Smooth muscle cell (in vitro differentiated cells): ENCODE measurements around the gene HOTAIR. TPM values are rescaled to one million over a fixed set of nuclear protein-coding genes. Genes with fewer than 3 reads are reported as not detected.
A peak's percentile ranks its signal among the peaks of the same experiment; 100 is the strongest.

Experiments used
- DNase-seq: peaks from one replicate; lab custom pipeline; 2025; ENCODE audit not compliant: unreplicated experiment; lab: John Stamatoyannopoulos, UW
- H2AFZ ChIP-seq: fragments of 200-600 bp; sonication (generic); 2 replicates; pipeline ENCODE4 v1.6.0; 2016; ENCODE audit warnings: antibody characterized with exemption, low read depth, mild to moderate bottlenecking
- H3F3A ChIP-seq: fragments of 200-600 bp; sonication (generic); 2 replicates; pipeline ENCODE4 v1.6.0; 2017; ENCODE audit warnings: antibody characterized with exemption, low read depth
- H3K27ac ChIP-seq: fragments of 200-600 bp; sonication (generic); 2 replicates; pipeline ENCODE4 v1.5.1; 2016; ENCODE audit warnings: low read depth, mild to moderate bottlenecking
- H3K27me3 ChIP-seq: fragments of 200-600 bp; sonication (generic); 2 replicates; pipeline ENCODE4 v1.6.1; 2016; ENCODE audit warnings: low read depth, mild to moderate bottlenecking
- H3K36me3 ChIP-seq: fragments of 200-600 bp; sonication (generic); 2 replicates; pipeline ENCODE4 v1.5.1; 2016; ENCODE audit warnings: low read depth
- H3K4me1 ChIP-seq: fragments of 200-600 bp; sonication (generic); 2 replicates; pipeline ENCODE4 v1.5.1; 2016; ENCODE audit warnings: low read depth
- H3K4me2 ChIP-seq: fragments of 200-600 bp; sonication (generic); 2 replicates; pipeline ENCODE4 v1.6.0; 2016; ENCODE audit warnings: mild to moderate bottlenecking
- H3K4me3 ChIP-seq: fragments of 200-600 bp; sonication (generic); 2 replicates; pipeline ENCODE4 v1.5.1; 2016; ENCODE audit warnings: mild to moderate bottlenecking
- H3K79me2 ChIP-seq: fragments of 200-600 bp; sonication (generic); 2 replicates; pipeline ENCODE4 v1.6.0; 2016; ENCODE audit warnings: low read depth, mild to moderate bottlenecking
- H3K9ac ChIP-seq: fragments of 200-600 bp; sonication (generic); 2 replicates; pipeline ENCODE4 v1.6.0; 2016; ENCODE audit warnings: low read depth
- H3K9me3 ChIP-seq: fragments of 200-600 bp; sonication (generic); replicated peaks from 2 replicates; pipeline ENCODE4 v1.5.1; 2016; ENCODE audit warnings: low read depth
- H4K20me1 ChIP-seq: fragments of 200-600 bp; sonication (generic); 2 replicates; pipeline ENCODE4 v1.6.0; 2016; ENCODE audit warnings: low read depth
- CTCF ChIP-seq: fragments of 200-600 bp; sonication (generic); IDR thresholded peaks from 2 replicates; pipeline ENCODE4 v1.5.1; 2017; ENCODE audit warnings: borderline replicate concordance, mild to moderate bottlenecking, antibody characterized with exemption; ENCODE audit not compliant: insufficient read depth, poor library complexity, severe bottlenecking
- WGBS: methylation state at CpG from one replicate; pipeline ENCODE4 v1.1.7; 2016; ENCODE audit warnings: low lambda C conversion rate; 5-methylcytosine and 5-hydroxymethylcytosine counted together
- polyA plus RNA-seq: library from polyadenylated mRNA; unstranded; fragments of >200 nt; fragmentation: Nextera tagmentation; extraction: Ambion mirVana; gene quantifications from 2 replicates; pipeline ENCODE4 v1.2.1, GENCODE V29; 2016
- total RNA-seq: library from RNA; depleted of rRNA; stranded (reverse); fragments of >200 nt; gene quantifications from 2 replicates; pipeline ENCODE4 v1.2.3, GENCODE V29; 2014

HOTAIR gene
- total and polyA plus RNA-seq, 2 experiments from 2014 or later, result 0.43 TPM; not detected in 1

- H3F3A ChIP-seq, result no peaks in the 10 kb centered on the region
- no peak overlapping the region for H3K27ac ChIP-seq
- H3K4me2 ChIP-seq, result peak overlapping the region; percentile 82
- WGBS, result 5% methylated on average over 12 of the region's 25 CpGs
- H4K20me1 ChIP-seq, result no peaks in the 10 kb centered on the region
- no peaks in the 10 kb centered on the region for H3K36me3 ChIP-seq
- H2AFZ ChIP-seq, result no peak overlapping the region
- no peak for DNase-seq
- no peak overlapping the region for H3K9ac ChIP-seq
- H3K4me3 ChIP-seq, result peak overlapping the region; percentile 35
- H3K27me3 ChIP-seq, result peaks cover 100% of the 10 kb centered on the region
- H3K9me3 ChIP-seq, result no peaks in the 10 kb centered on the region
- H3K4me1 ChIP-seq, result peaks cover 4% of the 10 kb centered on the region
- H3K79me2 ChIP-seq, result no peaks in the 10 kb centered on the region
- no peak for TF ChIP-seq CTCF
These were observed 314 bp upstream of the HOTAIR start for GRCh38 chr12:53975064-53975471.

GRCh38 chr12:53973236-53974042, 1.3 kb downstream of the HOTAIR start:
- DNase-seq, result no peak
- H3K4me3 ChIP-seq, result peak overlapping the region; percentile 35
- peak overlapping the region; percentile 82 for H3K4me2 ChIP-seq
- H3K9ac ChIP-seq, result no peak overlapping the region
- no peaks in the 10 kb centered on the region for H4K20me1 ChIP-seq
- WGBS, result 5% methylated on average over 58 of the region's 71 CpGs
- H2AFZ ChIP-seq, result no peak overlapping the region
- peaks cover 100% of the 10 kb centered on the region for H3K27me3 ChIP-seq
- no peaks in the 10 kb centered on the region for H3K79me2 ChIP-seq
- TF ChIP-seq CTCF, result no peak
- no peaks in the 10 kb centered on the region for H3F3A ChIP-seq
- H3K9me3 ChIP-seq, result no peaks in the 10 kb centered on the region
- no peak overlapping the region for H3K27ac ChIP-seq
- H3K4me1 ChIP-seq, result peaks cover 4% of the 10 kb centered on the region
- no peaks in the 10 kb centered on the region for H3K36me3 ChIP-seq

DNA sequence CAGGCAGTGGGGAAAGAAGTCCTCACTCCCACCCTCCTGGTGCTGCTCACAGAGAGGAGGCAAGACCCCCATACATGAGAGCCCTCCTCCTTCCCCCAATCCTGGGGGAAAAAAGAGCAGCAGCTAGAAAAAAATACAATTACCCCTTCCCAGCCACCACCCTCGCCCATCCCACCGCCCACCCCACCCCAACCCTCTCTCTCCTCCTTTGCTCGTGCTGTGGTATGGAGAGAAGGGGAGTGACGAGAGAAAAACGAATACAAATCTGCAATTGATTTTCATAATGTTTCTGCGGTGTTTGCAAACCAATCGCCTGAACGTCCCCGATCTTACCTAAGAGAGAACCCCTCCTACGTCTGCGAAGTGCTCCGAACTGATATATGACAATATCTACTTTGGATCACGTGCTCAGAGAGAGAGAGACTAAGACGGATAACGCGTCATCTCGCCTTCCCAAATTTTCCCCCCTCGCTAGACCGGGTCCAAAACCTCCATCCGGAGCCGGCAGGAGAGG, 2.0 kb downstream of the HOTAIR start, which contains the start of gene HOXC11:
HOXC11 (plus strand) TSS at position 405 of the 514 bp plus-strand sequence. CDS start 116 bp downstream, outside the sequence.
- Histone ChIP-seq H3F3A (no peaks in the 10 kb centered on the region), H3K27me3 (peaks cover 100% of the 10 kb centered on the region), H4K20me1 (no peaks in the 10 kb centered on the region), H3K9ac (no peak within 1 kb of the TSS), H2AFZ (no peak within 1 kb of the TSS), H3K36me3 (no peaks in the 10 kb centered on the region), H3K9me3 (no peaks in the 10 kb centered on the region), H3K4me1 (peaks cover 4% of the 10 kb centered on the region), H3K4me2 (peak within 1 kb of the TSS; percentile 82), H3K27ac (no peak within 1 kb of the TSS), H3K79me2 (no peaks in the 10 kb centered on the region), H3K4me3 (peak within 1 kb of the TSS; percentile 35)
- no peak for TF ChIP-seq CTCF
- 6% methylated on average over 21 of the region's 21 CpGs for WGBS
- DNase-seq, result no peak
